ENCODE measurements around the gene DCP1B. TPM values are rescaled to one million over a fixed set of nuclear protein-coding genes. Genes with fewer than 3 reads are reported as not detected.

The DCP1B gene
- total RNA-seq, 1 donor, result 17.7 TPM

DNA sequence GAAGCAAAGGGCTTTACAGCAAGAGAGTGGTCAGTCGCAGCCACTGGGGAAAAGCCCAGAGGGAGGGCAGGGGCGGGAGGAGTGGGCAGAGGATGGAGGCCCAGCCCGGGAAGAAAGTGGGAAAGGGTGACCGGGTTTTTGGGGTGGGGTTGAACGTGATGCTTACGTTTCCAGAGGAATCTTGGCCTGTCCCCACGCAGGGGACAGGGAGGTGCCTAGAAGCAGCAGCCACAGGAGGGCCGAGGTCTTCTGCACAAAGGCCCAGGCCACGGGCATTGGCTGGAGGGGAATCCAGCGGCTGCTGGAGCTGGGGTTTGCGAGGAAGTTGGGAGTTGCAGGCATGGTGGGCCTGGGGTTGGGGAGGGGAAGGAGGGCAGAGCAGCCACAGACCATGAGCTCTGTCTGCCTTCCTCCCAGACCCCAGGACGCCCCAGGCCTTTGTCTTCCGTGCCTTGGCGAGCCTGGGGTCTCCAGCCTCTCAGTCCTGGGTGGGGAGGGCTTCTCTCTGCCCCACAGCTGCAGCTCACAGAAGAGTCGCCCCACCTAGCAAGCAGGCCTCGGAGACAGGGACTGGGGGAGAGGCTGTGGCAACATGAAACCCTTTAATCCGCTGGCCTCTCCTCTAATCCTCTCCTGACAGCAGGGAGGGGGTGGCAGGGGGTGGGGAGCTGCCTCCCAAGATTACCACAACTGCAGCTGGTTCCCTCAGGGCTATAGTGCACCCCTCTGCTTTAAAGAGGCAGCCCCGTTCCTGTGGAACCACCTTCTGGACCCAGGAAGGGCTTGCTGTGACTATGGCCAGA is 86.0 kb downstream of the DCP1B start, which contains the start of gene CACNA2D4:
Gene CACNA2D4, minus strand, starts transcription at position 572 of the 803 bp plus-strand sequence. Its CDS starts 179 bp downstream, at position 393.
- TF ChIP-seq, protein P1, sequence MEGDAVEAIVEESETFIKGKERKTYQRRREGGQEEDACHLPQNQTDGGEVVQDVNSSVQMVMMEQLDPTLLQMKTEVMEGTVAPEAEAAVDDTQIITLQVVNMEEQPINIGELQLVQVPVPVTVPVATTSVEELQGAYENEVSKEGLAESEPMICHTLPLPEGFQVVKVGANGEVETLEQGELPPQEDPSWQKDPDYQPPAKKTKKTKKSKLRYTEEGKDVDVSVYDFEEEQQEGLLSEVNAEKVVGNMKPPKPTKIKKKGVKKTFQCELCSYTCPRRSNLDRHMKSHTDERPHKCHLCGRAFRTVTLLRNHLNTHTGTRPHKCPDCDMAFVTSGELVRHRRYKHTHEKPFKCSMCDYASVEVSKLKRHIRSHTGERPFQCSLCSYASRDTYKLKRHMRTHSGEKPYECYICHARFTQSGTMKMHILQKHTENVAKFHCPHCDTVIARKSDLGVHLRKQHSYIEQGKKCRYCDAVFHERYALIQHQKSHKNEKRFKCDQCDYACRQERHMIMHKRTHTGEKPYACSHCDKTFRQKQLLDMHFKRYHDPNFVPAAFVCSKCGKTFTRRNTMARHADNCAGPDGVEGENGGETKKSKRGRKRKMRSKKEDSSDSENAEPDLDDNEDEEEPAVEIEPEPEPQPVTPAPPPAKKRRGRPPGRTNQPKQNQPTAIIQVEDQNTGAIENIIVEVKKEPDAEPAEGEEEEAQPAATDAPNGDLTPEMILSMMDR (IDR thresholded peaks at IDR 0.05; ENCODE audit: insufficient read depth, low read depth, low read length), result no peak
- peak; percentile 29 for DNase-seq (ENCODE audit: low read depth)
- no peak within 1 kb of the TSS for H3K4me3 ChIP-seq (ENCODE audit: low read depth, low read length)

DNA sequence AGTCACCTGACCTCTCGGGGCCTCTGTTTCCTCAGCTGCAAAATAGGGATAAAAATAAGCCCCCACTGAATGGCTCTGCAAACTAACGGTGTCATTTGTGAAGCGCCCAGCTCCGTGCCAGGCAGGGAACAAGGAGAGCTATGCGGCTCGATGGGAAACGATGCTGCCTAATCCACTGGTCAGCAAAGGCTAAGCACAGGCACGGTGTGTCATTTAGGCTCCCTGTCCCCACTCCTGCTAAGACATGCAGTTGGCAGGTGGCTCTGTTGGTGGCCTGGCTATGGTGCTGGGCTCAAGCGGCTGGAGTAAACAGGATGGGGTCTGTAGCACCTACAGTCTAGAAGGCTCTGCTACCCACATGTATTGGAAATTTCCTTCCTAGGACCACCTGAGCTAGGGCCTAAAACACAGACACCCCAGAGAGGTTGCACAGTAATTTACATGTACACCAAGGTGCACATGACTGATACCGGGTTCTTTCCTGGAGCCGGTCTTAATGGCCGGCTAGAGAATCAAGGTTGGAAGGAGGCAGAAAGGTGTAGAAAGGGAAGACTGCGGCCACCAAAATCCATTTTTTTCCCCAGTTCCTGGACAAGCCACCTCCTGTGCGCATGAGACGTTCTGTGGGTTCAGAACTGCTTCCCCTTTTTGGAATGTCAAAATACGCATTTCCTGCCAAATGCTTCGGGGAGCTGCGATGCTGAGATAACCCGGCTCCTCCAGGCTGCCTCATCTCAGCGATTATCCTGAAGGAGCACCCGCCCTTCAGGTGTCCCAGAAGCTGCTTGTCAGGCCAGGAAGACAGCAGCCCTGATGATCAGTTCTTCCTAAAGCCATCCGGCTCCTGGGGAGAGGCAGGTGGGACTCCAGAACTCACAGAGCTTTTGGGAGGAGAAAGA is 86.8 kb downstream of the DCP1B start:
- no peak overlapping the region for H3K4me3 ChIP-seq (ENCODE audit: low read depth, low read length)
- TF ChIP-seq, protein P1 (IDR thresholded peaks at IDR 0.05; ENCODE audit: insufficient read depth, low read depth, low read length), result no peak
- no peak for DNase-seq (ENCODE audit: low read depth)

DNA sequence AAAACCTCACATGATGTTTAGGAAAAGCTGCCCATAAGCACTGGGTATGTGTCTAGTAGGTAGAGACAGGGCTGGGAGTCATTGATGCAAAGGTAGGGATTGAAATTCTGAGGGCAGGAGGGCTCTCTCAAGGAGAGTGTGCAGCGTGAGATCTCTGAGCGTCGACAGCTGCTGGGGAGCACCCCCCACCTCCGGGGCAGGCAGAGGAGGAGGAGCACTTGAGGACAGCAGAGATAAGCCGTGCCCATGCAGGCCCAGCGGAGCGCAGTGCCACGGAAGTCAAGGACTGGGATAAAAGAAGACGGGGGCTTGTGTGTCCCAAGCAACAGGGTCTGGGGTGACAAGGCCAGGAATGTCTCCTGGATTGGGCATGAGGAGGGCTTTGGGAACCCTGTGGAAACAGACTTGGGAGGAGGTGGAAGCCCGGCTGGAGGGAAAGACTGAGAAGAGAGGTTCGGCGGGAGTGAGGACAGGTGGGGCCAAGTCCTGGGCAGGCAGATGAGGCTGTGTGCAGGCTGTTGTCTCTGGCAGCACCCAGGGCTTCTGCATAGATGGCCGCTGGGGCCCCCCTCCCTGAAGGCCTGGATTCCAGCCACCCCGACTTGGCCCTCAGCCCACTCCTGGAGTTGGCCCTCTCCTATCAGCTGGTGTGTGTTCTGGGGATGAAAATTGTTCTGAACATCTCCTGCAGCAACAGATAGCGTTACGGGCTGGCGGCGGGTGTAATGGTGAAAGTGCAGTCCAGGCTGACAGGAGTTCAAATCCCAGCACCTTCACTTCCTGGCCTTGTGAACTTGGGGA is 87.7 kb downstream of the DCP1B start:
- no peak overlapping the region for H3K4me3 ChIP-seq (ENCODE audit: low read depth, low read length)
- TF ChIP-seq, protein P1 (IDR thresholded peaks at IDR 0.05; ENCODE audit: insufficient read depth, low read depth, low read length), result no peak
- DNase-seq (ENCODE audit: low read depth), result no peak

DNA sequence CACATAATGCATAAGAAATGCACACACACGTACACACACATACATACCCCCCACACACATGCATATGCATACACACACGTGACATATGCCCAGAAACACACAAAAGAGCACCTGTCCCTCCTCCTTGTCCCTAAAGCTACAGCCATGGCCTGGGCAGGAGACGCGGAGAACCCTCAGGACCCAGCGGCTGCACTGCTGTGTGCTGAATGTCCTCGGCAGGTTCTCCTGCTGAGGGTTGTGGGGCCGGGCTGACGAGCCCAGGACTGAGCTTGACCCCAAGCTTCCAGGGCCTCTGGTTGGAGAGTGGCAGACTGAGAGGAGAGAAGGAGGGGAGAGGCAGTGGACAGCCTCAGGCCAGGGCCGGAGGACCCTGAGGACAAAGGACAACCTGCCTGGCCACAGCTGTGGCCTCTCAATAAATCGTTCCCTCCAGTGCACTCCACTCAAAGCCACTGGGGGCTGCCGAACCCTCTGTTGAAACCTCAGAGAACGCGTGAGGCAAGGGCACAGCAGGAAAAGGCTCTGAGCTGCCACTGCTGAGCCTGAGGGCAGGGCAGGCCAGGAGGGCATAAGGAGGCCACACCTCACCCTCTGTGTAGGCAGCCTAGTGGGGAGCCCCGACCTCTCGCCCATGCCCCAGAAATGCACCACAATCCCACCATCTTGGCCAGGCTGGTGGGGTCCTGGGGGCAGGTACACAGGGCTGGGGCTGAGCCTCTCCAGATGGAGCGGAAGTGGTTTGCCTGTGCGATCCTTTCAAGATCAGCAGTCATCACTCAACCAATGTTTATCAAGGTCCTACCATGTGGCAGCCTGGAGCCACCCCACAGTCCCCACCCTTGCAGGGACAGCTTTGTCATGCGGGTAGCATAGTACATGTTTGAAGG is 88.9 kb downstream of the DCP1B start:
- no peak for DNase-seq (ENCODE audit: low read depth)
- TF ChIP-seq, protein P1 (IDR thresholded peaks at IDR 0.05; ENCODE audit: insufficient read depth, low read depth, low read length), result no peak

DNA sequence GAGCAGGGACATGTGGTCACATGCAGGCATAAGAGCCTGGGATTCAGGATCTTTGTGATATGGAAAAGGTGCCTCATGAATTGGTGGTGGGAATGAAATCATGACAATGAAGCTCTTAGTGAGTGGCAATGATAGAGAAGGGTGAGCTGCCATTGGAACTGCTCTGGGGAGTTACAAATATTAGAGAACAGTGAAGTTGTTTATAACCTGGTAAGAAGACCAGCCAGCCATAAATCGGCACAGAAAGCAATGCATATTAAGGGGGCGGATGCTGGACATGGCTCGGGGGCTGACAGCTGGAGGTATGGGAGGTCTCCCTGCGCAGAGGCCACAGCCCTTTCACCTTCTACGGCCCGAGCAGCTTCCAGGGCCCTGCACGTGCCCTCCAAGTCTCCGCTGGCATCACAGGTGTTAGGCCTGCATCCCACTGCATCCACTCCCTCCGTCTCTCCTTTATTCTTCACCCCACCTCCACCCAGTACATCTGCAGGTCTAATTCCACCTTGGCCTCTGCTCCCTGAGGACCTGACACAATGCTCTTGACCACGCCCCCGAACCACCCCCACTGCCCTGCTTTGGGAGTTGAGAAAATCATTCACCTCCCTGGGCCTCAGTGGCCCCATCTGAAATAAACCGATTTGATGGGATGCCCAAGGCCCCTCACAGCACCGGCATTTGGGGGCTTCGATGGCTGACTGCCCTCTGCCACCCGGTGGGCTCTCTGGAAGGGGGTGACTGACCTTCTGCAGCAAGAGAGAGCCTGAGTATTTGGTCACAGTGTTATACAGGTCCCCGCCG is 89.9 kb downstream of the DCP1B start:
- H3K4me3 ChIP-seq (ENCODE audit: low read depth, low read length), result no peak overlapping the region
- TF ChIP-seq, protein P1 (IDR thresholded peaks at IDR 0.05; ENCODE audit: insufficient read depth, low read depth, low read length), result no peak
- DNase-seq (ENCODE audit: low read depth), result no peak

More for the DNA sequence above, 88.9 kb downstream of the DCP1B start:
- H3K4me3 ChIP-seq (ENCODE audit: low read depth, low read length), result no peak overlapping the region

All from fibroblast of villous mesenchyme (primary cell).